ENCODE results near the gene AXDND1.
"Not testable (repeated sequence)": the region's sequence is repeated elsewhere in the genome, so short reads cannot be mapped to it uniquely, and the experiment has no call there.

The AXDND1 gene

DNA sequence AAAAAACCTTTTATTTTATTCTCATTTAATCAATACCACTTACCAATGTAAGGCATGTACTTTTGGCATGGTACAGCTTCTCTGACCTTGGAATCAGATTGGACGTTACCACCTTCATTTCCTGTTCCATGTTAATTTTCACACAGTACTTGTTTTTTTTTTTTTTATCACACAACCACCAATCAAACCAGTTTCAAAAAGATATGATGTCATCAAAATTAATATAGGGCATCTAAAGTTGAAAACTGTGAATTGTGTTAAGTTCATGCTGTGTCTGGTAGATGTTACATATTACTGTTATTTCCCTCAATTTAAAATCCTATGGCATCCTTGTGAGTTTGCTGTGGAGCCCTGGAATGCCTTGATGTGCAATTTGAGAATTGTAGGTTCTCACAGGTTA lies 124.8 kb downstream of the AXDND1 start:
- DNase-seq, result no peak

DNA sequence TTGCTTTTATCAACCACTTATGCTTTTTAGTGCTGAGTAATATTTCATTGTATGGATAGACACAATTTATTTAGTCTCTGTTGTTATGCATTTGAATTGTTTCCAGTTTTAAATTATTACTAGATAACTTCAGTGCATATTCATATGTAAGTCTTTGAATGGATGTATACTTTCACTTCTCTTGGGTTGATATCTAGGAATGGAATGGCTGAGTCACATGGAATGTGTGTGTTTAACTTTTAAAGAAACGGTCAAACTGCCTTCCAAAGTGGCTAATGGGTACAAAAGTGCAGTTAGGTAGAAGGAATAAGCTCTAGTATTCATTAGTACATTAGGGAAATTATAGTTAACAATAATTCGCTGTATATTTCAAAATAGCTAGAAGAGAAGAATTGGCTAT lies 127.6 kb downstream of the AXDND1 start:
- no peak for DNase-seq

GRCh38 chr1:179506199-179506598 lies 140.4 kb downstream of the AXDND1 start:
- DNase-seq, result no peak

DNA sequence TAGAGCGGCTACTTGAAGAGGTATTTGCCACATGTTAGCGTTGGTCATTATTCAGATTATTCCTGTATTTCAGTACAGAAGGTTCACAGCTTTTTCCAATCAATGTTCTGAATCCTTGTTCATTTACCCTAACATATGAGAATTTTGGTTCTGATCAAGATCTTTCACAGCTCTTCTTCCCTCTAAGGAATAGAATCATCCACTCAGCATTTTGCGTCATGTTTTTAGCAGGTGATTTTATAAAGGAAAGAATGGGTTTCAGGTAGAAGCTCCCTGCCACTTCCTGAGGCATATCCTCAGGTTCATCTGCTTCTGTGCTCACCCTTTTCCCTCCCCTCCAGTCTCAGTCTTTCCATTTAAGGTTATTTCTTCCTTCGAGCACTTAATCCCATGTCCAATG lies 143.6 kb downstream of the AXDND1 start:
- no peak for DNase-seq

DNA sequence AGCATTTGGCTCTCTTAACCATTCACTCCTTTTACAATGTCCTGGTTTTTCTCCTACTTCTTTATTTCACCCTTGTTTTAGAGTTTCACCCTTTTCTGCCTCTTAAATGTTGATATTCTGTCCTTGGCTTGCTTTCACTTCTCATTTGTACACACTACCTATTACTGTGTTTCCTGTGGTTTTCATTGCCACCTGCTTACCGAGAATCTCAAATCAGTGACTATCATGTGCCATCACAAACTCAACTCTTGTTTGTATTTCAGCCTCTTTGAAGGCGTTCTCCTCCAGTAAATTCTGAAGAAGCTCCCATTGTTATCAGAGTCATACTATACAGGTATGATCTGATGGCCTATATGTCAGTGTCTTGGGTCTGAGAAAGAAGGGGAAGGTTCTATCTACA lies 144.3 kb downstream of the AXDND1 start:
- no peak for DNase-seq

DNA sequence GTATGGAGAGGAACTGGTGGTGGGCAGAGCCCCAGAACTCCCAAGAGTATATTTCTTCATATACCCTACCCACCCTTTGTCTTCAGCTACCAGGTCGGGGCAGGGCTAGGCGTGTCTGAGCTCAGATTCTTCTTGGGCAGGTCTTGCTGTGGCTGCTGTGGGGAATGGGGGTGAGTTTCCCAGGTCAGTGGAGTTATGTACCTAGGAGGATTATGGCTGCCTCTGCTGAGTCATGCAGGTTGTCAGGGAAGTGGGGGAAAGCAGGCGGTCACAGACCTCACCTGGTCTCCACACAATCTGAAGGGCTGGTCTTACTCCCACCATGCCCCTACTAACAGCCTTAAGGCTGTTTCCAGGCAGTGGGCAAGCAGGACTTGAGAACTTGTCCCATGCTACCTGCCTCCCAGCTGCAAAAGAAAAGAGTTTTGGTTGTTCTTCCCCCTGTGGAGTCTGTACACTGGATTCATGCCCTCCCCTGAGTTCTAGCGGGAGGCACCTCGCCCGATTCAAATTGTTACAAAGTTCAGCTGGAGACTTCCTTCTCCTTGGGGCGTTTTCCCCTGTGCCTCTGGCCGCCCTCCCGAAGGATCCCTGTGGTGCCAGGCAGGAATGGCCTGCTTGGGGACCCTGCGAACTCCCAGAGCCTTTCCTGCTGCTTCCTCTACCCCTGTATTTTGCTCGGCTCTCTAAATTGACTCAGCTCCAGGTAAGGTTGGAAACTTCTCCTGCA lies 151.4 kb downstream of the AXDND1 start:
- no peak for DNase-seq

DNA sequence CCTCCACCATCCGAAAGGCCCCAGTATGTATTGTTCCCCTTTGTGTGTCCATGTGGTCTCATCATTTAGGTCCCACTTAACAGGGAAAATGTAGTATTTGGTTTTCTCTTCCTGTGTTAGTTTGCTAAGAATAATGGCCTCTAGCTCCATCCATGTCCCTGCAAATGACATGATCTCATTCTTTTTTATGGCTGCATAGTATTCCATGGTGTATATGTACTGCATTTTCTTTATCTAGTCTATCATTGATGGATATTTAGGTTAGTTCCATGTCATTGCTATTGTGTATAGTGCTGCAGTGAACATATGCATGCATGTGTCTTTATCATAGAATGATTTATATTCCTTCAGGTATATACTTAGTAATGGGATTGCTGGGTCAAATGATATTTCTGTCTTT lies 152.8 kb downstream of the AXDND1 start:
- not testable (repeated sequence) for DNase-seq

DNA sequence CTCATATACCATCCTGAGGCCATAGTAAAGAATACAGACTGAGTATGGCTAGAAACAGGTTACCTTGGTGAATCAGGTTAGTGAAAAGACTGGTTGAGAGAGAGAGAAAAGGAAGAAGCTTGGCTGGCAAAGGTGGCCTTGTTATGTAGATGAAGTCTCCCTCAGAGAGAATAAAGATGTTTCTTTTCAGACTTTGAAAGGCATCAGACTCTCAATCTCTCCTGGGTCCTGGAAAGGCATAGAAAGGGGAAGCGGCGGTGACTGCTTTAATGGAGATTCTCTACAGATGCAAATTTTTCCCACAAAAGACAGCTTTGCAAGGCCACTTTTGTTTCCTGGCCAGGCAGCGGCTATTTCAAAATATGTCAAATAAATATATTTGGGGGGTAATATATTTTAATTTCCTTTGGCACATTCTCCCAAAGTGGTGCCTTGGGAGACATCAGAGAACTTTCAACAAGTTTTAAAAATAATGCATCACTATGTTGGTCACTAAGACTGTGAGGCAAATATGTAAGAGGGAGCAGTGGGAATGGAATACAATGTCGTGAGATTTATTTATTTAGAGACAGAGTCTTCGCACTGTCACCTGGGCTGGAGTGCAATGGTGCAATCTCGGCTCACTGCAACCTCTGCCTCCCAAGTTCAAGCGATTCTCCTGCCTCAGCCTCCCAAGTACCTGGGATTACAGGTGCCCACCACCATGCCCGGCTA lies 163.9 kb downstream of the AXDND1 start:
- DNase-seq, result no peak

DNA sequence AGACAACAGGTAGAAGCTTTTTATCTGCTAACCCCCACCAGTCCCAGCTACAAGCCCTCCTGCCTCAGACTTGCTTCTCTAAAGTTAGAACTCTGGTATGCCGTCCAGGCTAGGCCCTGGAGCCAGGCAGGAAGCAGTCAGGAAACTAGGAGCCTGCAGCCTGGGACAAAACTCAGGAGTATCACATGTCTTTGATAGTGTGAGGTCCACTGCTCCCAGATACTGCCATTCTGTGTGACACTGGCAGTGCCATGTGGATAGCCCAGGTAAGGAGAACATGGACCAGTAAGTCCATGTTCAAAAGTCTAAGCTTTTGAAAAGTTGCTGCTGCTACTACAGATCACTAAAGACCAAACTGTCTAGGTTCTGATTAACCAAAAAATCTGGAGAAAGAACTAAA lies 164.6 kb downstream of the AXDND1 start:
- no peak for DNase-seq

GRCh38 chr1:179541774-179542173 lies 176.0 kb downstream of the AXDND1 start:
- DNase-seq, result no peak

GRCh38 chr1:179545321-179545720 lies 179.6 kb downstream of the AXDND1 start:
- DNase-seq, result no peak

GRCh38 chr1:179547021-179547535 lies 181.3 kb downstream of the AXDND1 start:
- DNase-seq, result no peak

DNA sequence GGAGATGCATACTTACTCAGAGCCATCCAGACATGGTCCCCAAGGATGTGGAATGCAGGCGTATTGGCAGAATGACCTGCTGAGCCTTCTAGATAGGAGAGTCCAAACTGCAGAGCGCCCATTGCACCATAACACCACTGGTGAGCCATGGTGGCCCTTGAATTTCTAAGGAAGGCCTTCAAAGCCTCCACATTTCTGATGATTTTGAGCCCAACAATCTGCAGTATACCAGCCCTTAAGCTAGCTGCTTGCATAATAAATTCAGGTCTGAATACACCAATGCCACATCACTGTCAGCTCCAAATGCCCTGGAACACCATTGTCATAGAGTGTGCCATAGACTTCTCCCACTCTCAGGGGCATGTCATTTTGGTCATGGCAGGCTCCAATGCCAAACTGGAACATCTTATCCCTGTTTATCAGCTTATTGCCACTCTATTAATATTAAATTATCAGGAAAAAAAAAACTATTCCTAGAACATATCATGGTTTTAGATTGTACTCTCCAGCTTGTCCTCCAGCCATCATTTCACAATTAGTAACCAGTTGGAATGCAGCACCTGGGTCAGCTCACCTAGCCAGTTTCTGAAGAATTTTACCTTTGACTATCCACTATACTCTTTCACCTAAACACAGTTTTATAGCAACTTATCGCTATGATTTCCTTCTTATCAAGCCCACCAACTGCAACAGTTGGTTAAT lies 183.0 kb downstream of the AXDND1 start:
- DNase-seq, result no peak

GRCh38 chr1:179549368-179549700 lies 183.6 kb downstream of the AXDND1 start:
- no peak for DNase-seq

DNA sequence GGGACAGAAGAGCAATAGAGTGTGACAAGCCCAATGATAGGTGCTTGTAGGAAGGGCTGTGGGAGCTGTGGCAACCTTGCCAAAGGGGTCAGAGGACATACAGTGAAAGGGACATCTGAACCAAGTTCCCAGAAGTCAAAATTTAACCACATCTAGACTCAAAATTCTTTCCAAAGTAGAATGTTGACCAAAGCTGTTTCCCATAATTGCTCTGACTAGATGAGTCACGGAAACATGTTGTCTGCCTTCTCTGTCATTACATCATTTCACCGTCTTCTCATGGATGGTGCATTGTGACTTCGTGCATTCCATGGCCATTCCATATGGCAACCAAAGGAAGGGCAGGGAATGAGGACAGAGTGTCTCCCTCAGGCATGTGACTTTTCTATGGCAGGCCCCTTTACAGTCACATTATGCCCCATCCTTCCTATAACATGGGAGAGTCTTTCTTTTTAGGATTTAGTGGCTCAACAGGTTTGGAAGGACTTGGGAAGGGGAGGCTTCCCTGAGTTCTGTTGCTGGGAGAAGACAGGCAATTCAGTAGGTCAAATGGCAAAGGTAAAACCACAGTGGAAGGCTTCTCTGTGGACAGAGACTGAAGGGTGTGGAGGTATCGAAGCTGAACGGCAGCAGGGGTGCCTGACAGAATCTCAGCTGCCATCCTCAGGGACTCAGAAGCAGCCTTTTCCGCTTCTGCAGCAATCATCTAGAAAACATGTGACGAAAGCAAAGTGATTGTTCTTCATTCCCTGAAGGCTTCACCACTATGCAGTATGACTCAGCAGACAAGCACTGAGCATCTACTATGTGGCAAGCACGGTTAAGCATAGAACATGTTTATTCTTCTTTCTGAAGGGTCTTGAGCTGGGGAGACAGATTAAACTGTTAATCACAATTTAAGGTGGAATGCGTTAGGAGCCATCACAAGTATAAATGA lies 185.2 kb downstream of the AXDND1 start:
- no peak for DNase-seq

- DNase-seq, result no peak
Measured at GRCh38 chr1:179554427-179554826, 188.7 kb downstream of the AXDND1 start.

GRCh38 chr1:179558078-179558477 lies 192.3 kb downstream of the AXDND1 start:
- DNase-seq, result no peak

DNA sequence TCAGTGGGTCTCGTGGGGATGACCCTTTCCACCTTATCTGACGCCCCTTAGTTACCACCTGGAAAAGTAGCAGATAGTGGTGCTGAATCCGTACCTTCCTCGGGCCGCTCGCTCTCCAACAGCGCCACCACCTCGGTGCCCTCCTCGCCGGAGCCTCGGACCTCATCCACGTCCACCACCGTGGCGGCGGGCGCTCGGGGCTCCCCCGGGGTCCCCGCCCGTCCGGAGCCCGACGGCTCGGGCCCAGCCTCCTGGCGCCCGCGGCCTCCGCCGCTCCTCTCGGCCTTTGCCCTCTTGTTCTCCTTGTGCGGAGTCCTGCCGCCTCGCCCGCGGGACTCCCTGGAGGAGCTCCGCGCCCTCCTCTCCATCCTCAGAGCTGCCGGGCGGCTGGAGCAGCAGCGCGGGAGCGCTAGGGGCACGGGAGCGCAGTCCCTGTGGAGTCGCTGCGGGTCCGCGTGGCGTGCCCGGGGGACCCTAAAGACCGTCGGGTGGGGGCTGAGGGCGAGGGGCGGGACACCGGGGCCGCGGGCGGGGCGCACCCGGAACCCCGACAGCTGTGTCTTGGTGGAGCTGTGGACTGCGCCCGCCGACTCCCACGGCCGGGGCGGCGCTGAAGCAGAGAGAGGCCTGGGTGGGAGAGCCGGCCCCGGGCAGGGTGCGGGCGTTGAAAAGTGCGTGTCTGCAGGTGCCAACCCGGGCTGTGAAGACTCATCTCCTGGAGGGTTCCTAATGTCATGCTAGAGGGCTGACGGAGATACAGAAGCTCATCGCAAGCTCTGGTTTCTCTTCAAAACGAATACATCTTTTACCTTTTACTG lies 209.9 kb downstream of the AXDND1 start, which contains the start of gene NPHS2:
Gene NPHS2, minus strand, starts transcription at position 452 of the 818 bp plus-strand sequence. Its CDS starts 84 bp downstream, at position 368.
- no peak for DNase-seq

DNA sequence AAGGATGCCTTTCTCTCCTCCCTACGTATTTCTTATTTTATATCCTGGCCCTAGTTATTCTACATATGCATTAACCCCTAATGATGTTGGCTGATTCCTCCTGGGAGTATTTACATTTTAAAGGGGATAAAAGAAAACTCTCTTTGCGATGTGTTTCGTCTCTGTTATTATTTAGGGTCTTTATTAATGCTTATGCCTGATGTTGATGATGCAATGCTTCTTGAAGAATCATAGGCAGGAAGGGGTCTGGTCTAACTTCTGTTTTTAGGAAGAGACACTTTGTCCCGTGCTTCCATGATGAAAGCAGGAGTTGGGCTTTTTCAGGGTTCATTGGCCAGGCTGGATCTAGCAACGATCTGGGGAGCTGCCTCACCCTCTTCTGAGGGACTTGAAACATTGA lies 210.7 kb downstream of the AXDND1 start:
- no peak for DNase-seq

GRCh38 chr1:179583771-179584320 lies 218.1 kb downstream of the AXDND1 start:
- DNase-seq, result no peak

DNA sequence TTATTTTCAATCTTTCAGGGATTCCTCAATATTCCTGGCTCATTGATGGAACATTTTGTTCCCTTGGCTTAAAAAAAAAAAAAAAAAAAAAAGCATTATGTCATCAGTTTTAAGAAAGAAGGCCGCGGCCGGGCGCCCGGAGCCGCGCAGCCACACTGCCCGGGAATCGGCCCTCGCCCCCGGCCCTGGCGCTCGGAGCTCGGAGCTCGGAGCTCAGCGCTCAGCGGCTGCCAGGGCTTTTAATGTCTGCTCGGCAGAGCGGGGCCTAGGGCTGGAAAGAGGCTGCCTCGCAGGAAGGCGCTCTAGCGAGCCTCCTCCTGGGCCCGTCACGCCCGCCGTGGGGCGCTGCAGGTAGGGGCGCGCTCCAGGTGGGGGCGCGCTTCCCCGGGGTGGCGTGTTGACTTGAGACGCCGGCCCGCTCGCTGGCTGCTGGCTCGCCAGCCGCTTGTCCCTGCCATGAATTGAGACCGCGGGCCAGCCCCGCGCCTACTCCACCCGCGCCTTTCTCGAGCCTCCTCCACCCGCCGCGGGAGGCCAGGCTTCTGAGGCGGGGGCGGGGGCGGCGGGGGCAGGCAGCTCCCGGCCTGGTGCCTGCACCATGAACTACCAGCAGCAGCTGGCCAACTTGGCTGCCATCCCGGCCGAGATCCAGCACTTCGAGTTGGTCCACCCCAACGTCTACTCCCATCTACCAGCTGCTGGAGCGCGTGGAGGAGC lies 220.5 kb downstream of the AXDND1 start:
- DNase-seq, result no peak
